IPS-18c (cell line): Measurements from ENCODE around the gene GPR157.

Source experiments
- H3K4me3 ChIP-seq: 2 replicates; pipeline ENCODE4 v1.7.0; 2013; ENCODE audit warnings: low read depth, mild to moderate bottlenecking, low read length, moderate library complexity; ENCODE audit not compliant: insufficient read depth
- H3K9me3 ChIP-seq: one replicate; pipeline ENCODE4 v1.6.1; 2013; ENCODE audit warnings: mild to moderate bottlenecking, low read length, moderate library complexity; ENCODE audit not compliant: control insufficient read depth, insufficient read depth

Gene GPR157

DNA sequence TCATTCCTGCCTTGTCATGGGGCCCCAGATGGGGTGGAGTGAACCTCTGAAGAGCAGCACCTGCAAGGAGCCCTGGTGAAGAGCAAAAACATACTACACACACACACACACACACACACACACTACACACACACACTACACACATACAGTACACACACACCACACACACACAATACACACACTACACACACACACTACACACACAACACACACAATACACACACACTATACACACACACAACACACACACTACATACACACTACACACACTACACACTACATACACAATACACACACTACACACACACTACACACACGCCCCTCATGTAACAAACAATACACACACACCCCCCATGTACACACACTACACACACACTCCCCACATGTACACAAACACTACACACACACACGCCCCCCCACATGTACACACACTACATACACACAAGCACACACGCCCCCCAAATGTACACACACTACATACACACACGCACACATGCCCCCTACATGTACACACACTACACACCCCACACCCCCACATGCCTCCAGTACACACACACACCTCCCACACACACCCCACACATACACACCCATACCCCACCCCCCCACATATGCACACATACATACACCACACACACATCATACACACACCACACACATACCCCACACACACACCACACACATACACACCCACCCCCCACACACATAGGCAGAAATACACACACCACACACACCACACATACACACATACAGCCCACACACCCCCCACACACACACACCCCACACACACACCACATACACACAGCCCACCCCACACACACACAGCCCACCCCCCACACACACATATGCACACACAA is 68.8 kb downstream of the GPR157 start:
- H3K4me3 ChIP-seq = no peak overlapping the region

DNA sequence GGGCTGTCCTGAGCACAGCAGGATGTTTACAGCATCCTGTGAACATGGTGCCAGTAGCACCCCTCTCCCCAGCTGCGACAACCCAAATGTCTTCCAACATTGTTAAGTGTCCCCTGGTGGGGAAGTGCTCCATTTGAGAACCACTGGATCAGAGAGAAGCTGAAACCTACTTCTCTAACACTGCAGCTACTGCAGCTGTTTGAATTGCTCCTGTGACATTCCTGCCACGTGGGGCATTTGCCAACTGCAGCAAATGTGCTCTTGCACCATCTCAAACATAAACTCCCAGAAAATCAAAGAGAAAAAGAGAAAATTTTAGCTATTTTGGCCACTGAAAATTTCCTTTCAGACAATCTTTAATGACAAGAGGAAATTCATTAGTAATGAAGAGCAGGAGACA is 70.4 kb downstream of the GPR157 start:
- no peak overlapping the region for H3K4me3 ChIP-seq
- no peaks in the 10 kb centered on the region for H3K9me3 ChIP-seq

More for the DNA sequence above, 68.8 kb downstream of the GPR157 start:
- no peaks in the 10 kb centered on the region for H3K9me3 ChIP-seq

DNA sequence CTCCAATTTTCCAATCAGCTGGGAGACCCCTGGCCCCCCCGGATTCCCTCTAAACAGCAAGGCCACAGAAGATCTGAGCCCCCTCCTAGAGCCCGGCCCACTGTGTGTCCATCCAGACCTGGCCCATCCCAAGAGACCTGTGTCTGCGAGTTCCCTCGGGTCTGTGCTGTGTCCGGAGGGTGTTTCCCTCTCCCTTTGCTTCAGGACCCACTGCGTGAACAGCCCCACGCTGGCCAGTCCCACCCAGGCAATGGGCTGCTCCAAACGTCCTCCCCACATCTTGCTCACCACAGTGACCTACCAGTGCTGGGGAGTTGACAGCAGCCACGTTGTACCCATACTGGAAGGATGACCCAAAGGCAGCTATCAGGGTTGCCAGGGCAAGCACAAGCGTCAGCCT is 71.1 kb downstream of the GPR157 start:
- no peak overlapping the region for H3K4me3 ChIP-seq
- no peaks in the 10 kb centered on the region for H3K9me3 ChIP-seq

DNA sequence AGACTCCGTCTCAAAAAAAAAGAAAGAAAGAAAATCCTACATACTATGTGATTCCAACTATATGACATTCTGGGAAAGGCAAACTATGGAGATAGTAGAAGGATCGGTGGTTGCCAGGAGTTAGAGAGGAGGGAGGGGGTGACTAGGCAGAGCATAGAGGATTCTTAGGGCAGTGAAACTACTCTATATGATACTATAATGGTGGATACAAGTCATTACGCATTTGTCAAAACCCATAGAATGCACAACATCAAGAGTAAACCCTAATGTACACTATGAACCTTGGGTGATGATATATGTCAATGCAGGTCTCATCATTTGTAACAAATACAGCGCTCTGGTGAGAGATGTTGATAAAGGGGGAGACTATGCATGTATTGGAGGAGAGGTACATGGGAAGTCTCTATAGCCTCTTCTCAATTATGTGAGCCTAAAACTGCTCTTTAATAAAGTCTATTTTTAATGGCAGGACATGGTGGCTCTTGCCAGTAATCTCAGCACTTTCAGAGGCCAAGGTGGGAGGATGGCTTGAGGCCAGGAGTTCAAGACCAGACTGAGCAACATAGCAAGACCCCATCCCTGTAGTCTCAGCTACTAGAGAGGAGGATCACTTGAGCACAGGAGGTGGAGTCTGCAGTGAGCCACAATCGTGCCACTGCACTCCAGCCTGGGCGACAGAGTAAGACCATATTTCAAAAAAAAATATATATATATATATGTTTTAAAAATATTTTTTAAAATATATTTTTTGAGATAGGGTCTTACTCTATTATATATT is 76.4 kb downstream of the GPR157 start:
- Histone ChIP-seq H3K9me3 (no peaks in the 10 kb centered on the region), H3K4me3 (no peak overlapping the region)

DNA sequence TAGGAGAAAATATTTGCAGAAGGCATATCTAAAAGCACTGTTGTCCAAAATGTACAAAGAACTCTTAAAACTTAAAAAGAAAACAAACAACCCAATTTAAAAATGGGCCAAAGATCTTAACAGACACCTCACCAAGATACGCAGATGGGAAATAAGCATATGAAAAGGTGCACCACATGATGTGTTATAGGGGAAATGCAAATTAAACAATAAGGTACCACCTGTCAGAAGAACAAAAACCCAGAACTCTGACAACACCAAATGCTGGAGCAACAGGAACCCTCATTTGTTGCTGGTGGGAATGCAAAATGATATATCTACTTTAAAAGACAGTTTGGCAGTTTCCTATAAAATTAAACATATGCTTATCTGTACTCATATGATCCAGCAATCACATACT is 77.5 kb downstream of the GPR157 start:
- H3K4me3 ChIP-seq = no peak overlapping the region
- no peaks in the 10 kb centered on the region for H3K9me3 ChIP-seq

DNA sequence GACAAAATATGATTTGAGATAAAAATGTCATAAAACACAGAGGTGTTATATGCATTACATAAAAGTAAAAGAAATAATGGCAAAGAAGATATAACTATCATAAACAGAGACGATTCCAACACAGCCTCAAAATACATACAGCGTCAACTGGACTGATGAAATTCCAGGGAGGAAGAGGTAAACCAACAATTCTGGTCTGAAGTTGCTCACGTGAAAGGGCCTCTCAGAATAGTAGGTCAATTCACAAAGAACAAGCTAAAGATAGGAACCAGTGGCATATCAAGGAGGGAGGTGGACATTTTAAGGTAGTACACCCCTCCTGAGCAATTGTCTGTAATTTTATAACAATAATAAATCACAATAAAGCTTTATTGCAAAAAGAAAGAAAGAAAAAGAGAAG is 78.1 kb downstream of the GPR157 start:
- Histone ChIP-seq H3K4me3 (no peak overlapping the region), H3K9me3 (no peaks in the 10 kb centered on the region)
